DOHH2 (cell line): ENCODE data around the gene JMJD8.

Experiments
- CTCF ChIP-seq: fragments of 200-600 bp; sonication (generic); IDR thresholded peaks from one replicate; pipeline ENCODE4 v1.5.1; 2014; ENCODE audit warnings: antibody characterized with exemption, mild to moderate bottlenecking, low read depth, low read length; ENCODE audit not compliant: poor library complexity, severe bottlenecking
- EZH2phosphoT487 ChIP-seq: fragments of 200-600 bp; sonication (generic); IDR thresholded peaks from 2 replicates; pipeline ENCODE4 v1.6.1; 2017; ENCODE audit warnings: borderline replicate concordance, mild to moderate bottlenecking, antibody characterized with exemption, low read length, moderate library complexity, mixed read lengths

GRCh38 chr16:714558-715476 is 30.7 kb upstream of the JMJD8 start, which contains the start of gene METRN:
- TF ChIP-seq CTCF (no peak), EZH2phosphoT487 (no peak)
